ENCODE results near the gene ZNF136. TPM values are rescaled to one million over a fixed set of nuclear protein-coding genes. Genes with fewer than 3 reads are reported as not detected.

Gene ZNF136
- total and polyA plus RNA-seq, 2 of the 13 experiments (the other 11 are each of a cell fraction or from before 2014, with no cell fraction given): 2.5 to 10.2 TPM

DNA sequence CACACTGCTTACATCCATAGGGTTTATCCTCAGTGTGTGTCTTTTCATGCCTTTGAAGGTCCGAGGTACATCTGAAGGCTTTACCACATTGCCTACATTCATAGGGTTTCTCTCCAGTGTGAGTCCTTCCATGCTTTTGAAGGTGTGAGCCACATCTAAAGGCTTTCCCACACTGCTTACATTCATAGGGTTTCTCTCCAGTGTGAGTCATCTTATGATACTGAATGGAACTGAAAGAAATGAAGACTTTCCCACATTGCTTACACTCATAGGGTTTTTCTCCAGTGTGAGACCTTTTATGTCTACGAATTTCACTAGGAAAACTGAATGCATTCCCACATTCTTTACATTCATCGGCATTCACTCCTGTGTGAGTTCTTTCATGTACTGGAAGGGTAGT lies 29.8 kb upstream of the ZNF136 start:
- FAIRE-seq (no peak), DNase-seq (ENCODE audit: low spot score) (no peak), ATAC-seq (no peak)
- Histone ChIP-seq H4K20me1 (ENCODE audit: insufficient read depth, low read length) (no peaks in the 10 kb centered on the region), H3K79me2 (ENCODE audit: insufficient read depth, low read length) (peaks cover 4% of the 10 kb centered on the region), H3K4me3 (replicated peaks in 1 of 3; ENCODE audit: insufficient read depth in 1 of 3, low read depth in 2 of 3, low read length in 3 of 3) (no peak overlapping the region), H3K9me3 (ENCODE audit: low read length) (no peaks in the 10 kb centered on the region), H3K27ac (ENCODE audit: extremely low read length, insufficient read depth, low read length) (no peak overlapping the region), H3K9ac (ENCODE audit: insufficient read depth, low read depth, low read length) (no peak overlapping the region), H3K27me3 (ENCODE audit: control insufficient read depth in 1 of 2, insufficient read depth in 2 of 2, low read length in 2 of 2) (no peaks in the 10 kb centered on the region), H3K4me2 (ENCODE audit: low read depth, low read length) (no peak overlapping the region), H2AFZ (ENCODE audit: low read length) (no peak overlapping the region), H3K4me1 (ENCODE audit: insufficient read depth, low read length) (peaks cover 5% of the 10 kb centered on the region), H3K36me3 (replicated peaks in 1 of 2; ENCODE audit: control insufficient read depth in 1 of 2, insufficient read depth in 2 of 2, low read length in 2 of 2) (peaks cover 6 to 37% of the 10 kb centered on the region in 2 experiments)
- ChIA-PET POLR2A (no interaction called here), CTCF (ENCODE audit: low intra/inter-chr PET ratio, low total read pairs) (no interaction called here)
- WGBS (ENCODE audit: low lambda C conversion rate): 98% methylated on average over 3 of the region's 3 CpGs
- BruUV-seq (replicated peaks): no TSS peak
- intact Hi-C loops (cut with micrococcal nuclease; ENCODE audit: unreplicated experiment) (no loop called here), in situ Hi-C loops (cut with HindIII; ENCODE audit: extremely low pct_ligation_motif_present, low pct_unique_long_range_greater_than_20kb) (no loop called here)
- TF ChIP-seq TRIM24 (CRISPR knock-in tag; IDR thresholded peaks at IDR 0.05) (no peak), RELA (CRISPR knock-in tag; IDR thresholded peaks at IDR 0.05) (no peak), TFE3 (CRISPR knock-in tag; IDR thresholded peaks at IDR 0.05) (no peak), REL (CRISPR knock-in tag; conservative IDR thresholded peaks at IDR 0.05) (no peak), ZNF20 (CRISPR knock-in tag; IDR thresholded peaks at IDR 0.05) (no peak), CERS6 (CRISPR knock-in tag; IDR thresholded peaks at IDR 0.05) (no peak), MAFF (IDR thresholded peaks at IDR 0.05; ENCODE audit: low read depth, low read length) (no peak)

Data from HepG2 (cell line).